ENCODE measurements around the gene ZSWIM2. TPM values are rescaled to one million over a fixed set of nuclear protein-coding genes. Genes with fewer than 3 reads are reported as not detected.
"Not testable (repeated sequence)": the region's sequence is repeated elsewhere in the genome, so short reads cannot be mapped to it uniquely, and the experiment has no call there.

The ZSWIM2 gene
- polyA plus RNA-seq: not detected
- long read RNA-seq, donor 1: 0 reads
- long read RNA-seq, donor 2: 0 reads
- long read RNA-seq, donor 3: 0 reads
- long read RNA-seq, donor 4: 0 reads
- long read RNA-seq, donor 5: 0 reads
- long read RNA-seq, donor 6: 0 reads
- long read RNA-seq, donor 7: 0 reads
- long read RNA-seq, donor 8: 0 reads
- long read RNA-seq, donor 9: 0 reads
- long read RNA-seq, donor 10: 0 reads
- long read RNA-seq, donor 11: 0 reads

GRCh38 chr2:186848873-186849578 is at the start of gene ZSWIM2:
ZSWIM2 (minus strand) TSS chr2:186849170; CDS start chr2:186849130, 40 bp downstream.
- peak within 1 kb of the TSS; percentile 41 for H3K4me3 ChIP-seq (ENCODE audit: low read length)
- H3K27me3 ChIP-seq (ENCODE audit: control insufficient read depth, insufficient read depth, low read length): peaks cover 7% of the 10 kb centered on the region
- H3K27ac ChIP-seq (ENCODE audit: low read length): no peak within 1 kb of the TSS
- no peaks in the 10 kb centered on the region for H3K36me3 ChIP-seq (ENCODE audit: control insufficient read depth, insufficient read depth, low read length)
- peak; percentile 19 to 40 for DNase-seq
- WGBS (ENCODE audit: insufficient coverage, low lambda C conversion rate): 6% methylated on average over 3 of the region's 39 CpGs
- no peaks in the 10 kb centered on the region for H3K9me3 ChIP-seq (ENCODE audit: control insufficient read depth, low read depth, low read length)
- H3K4me1 ChIP-seq (ENCODE audit: control insufficient read depth, insufficient read depth, low read length): no peaks in the 10 kb centered on the region

GRCh38 chr2:186896220-186896619 is 47.2 kb upstream of the ZSWIM2 start:
- H3K36me3 ChIP-seq (ENCODE audit: control insufficient read depth, insufficient read depth, low read length); H3K9me3 ChIP-seq (ENCODE audit: control insufficient read depth, low read depth, low read length); DNase-seq; H3K27ac ChIP-seq (ENCODE audit: low read length); H3K4me1 ChIP-seq (ENCODE audit: control insufficient read depth, insufficient read depth, low read length); H3K4me3 ChIP-seq (ENCODE audit: low read length); H3K27me3 ChIP-seq (ENCODE audit: control insufficient read depth, insufficient read depth, low read length): not testable (repeated sequence)
- WGBS (ENCODE audit: insufficient coverage, low lambda C conversion rate): 100% methylated on average over 1 of the region's 3 CpGs

DNA sequence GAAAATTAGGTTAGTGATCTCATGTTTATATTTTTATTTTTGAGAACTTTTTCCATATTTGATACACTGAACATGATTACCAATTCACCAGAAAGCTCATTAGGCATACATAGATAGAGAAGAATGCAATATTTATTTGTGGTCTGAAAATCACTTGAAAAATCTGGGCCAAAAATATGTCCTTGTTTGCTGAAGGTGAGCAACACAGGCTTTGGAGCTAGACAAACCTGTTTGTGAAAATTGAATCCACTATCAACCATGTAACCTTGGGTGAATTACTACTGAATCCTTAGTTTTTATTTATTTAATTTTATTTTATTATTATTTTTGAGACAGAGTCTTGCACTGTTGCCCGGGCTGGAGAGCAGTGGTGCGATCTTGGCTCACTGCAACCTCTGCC is 46.5 kb upstream of the ZSWIM2 start:
- Histone ChIP-seq H3K27ac (ENCODE audit: low read length) (no peak overlapping the region), H3K36me3 (ENCODE audit: control insufficient read depth, insufficient read depth, low read length) (no peaks in the 10 kb centered on the region), H3K4me1 (ENCODE audit: control insufficient read depth, insufficient read depth, low read length) (no peaks in the 10 kb centered on the region), H3K9me3 (ENCODE audit: control insufficient read depth, low read depth, low read length) (no peaks in the 10 kb centered on the region), H3K4me3 (ENCODE audit: low read length) (no peak overlapping the region), H3K27me3 (ENCODE audit: control insufficient read depth, insufficient read depth, low read length) (no peaks in the 10 kb centered on the region)
- WGBS (ENCODE audit: insufficient coverage, low lambda C conversion rate): no CpG with 5 or more reads among the region's 2 CpGs
- DNase-seq: no peak

- H3K9me3 ChIP-seq (ENCODE audit: control insufficient read depth, low read depth, low read length): no peaks in the 10 kb centered on the region
- H3K36me3 ChIP-seq (ENCODE audit: control insufficient read depth, insufficient read depth, low read length): no peaks in the 10 kb centered on the region
- H3K27me3 ChIP-seq (ENCODE audit: control insufficient read depth, insufficient read depth, low read length): no peaks in the 10 kb centered on the region
- H3K4me1 ChIP-seq (ENCODE audit: control insufficient read depth, insufficient read depth, low read length): no peaks in the 10 kb centered on the region
- WGBS (ENCODE audit: insufficient coverage, low lambda C conversion rate): no CpG with 5 or more reads among the region's 5 CpGs
- no peak overlapping the region for H3K27ac ChIP-seq (ENCODE audit: low read length)
- no peak overlapping the region for H3K4me3 ChIP-seq (ENCODE audit: low read length)
- no peak for DNase-seq
Observed at GRCh38 chr2:186894478-186894877, 45.5 kb upstream of the ZSWIM2 start.

DNA sequence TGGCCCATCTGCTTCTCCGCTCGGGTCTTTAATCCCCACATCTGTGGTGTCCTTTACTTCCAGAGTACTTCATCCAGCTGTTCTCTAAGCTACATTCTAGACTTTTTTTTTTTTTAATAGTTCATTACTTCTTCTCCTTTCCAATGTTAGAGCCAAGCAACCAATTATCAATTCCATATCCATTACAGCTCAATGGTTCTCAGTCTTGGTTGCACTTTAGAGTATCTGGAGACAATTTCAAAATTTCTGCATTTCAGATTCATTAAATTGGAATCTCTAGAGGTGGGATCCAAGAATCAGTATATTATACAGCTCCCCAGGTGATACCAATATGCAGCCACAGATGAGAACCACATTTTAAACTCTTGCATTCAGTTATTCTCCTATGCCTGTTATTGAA is 43.9 kb upstream of the ZSWIM2 start:
- Histone ChIP-seq H3K36me3 (ENCODE audit: control insufficient read depth, insufficient read depth, low read length) (no peaks in the 10 kb centered on the region), H3K4me3 (ENCODE audit: low read length) (no peak overlapping the region), H3K27ac (ENCODE audit: low read length) (no peak overlapping the region), H3K9me3 (ENCODE audit: control insufficient read depth, low read depth, low read length) (no peaks in the 10 kb centered on the region), H3K27me3 (ENCODE audit: control insufficient read depth, insufficient read depth, low read length) (no peaks in the 10 kb centered on the region), H3K4me1 (ENCODE audit: control insufficient read depth, insufficient read depth, low read length) (no peaks in the 10 kb centered on the region)
- WGBS (ENCODE audit: insufficient coverage, low lambda C conversion rate): no CpG with 5 or more reads among the region's 2 CpGs
- DNase-seq: no peak

- Histone ChIP-seq H3K27ac (ENCODE audit: low read length) (no peak overlapping the region), H3K4me3 (ENCODE audit: low read length) (no peak overlapping the region), H3K27me3 (ENCODE audit: control insufficient read depth, insufficient read depth, low read length) (no peaks in the 10 kb centered on the region), H3K4me1 (ENCODE audit: control insufficient read depth, insufficient read depth, low read length) (no peaks in the 10 kb centered on the region), H3K9me3 (ENCODE audit: control insufficient read depth, low read depth, low read length) (no peaks in the 10 kb centered on the region), H3K36me3 (ENCODE audit: control insufficient read depth, insufficient read depth, low read length) (no peaks in the 10 kb centered on the region)
- no CpG with 5 or more reads among the region's 1 CpG for WGBS (ENCODE audit: insufficient coverage, low lambda C conversion rate)
- no peak for DNase-seq
Observed at GRCh38 chr2:186891185-186891621, 42.2 kb upstream of the ZSWIM2 start.

- Histone ChIP-seq H3K36me3 (ENCODE audit: control insufficient read depth, insufficient read depth, low read length) (no peaks in the 10 kb centered on the region), H3K27me3 (ENCODE audit: control insufficient read depth, insufficient read depth, low read length) (no peaks in the 10 kb centered on the region), H3K27ac (ENCODE audit: low read length) (no peak overlapping the region), H3K4me1 (ENCODE audit: control insufficient read depth, insufficient read depth, low read length) (no peaks in the 10 kb centered on the region), H3K4me3 (ENCODE audit: low read length) (no peak overlapping the region), H3K9me3 (ENCODE audit: control insufficient read depth, low read depth, low read length) (no peaks in the 10 kb centered on the region)
- DNase-seq: no peak
- WGBS (ENCODE audit: insufficient coverage, low lambda C conversion rate): 67% methylated on average over 3 of the region's 7 CpGs
Observed at GRCh38 chr2:186889101-186889879, 40.3 kb upstream of the ZSWIM2 start.

- Histone ChIP-seq H3K4me1 (ENCODE audit: control insufficient read depth, insufficient read depth, low read length) (no peaks in the 10 kb centered on the region), H3K36me3 (ENCODE audit: control insufficient read depth, insufficient read depth, low read length) (no peaks in the 10 kb centered on the region), H3K4me3 (ENCODE audit: low read length) (no peak overlapping the region), H3K9me3 (ENCODE audit: control insufficient read depth, low read depth, low read length) (no peaks in the 10 kb centered on the region), H3K27ac (ENCODE audit: low read length) (no peak overlapping the region), H3K27me3 (ENCODE audit: control insufficient read depth, insufficient read depth, low read length) (no peaks in the 10 kb centered on the region)
- DNase-seq: no peak
- 86% methylated on average over 1 of the region's 7 CpGs for WGBS (ENCODE audit: insufficient coverage, low lambda C conversion rate)
Observed at GRCh38 chr2:186887107-186888090, 38.4 kb upstream of the ZSWIM2 start.

GRCh38 chr2:186884587-186884986 is 35.6 kb upstream of the ZSWIM2 start:
- WGBS (ENCODE audit: insufficient coverage, low lambda C conversion rate): no CpG with 5 or more reads among the region's 1 CpG
- no peaks in the 10 kb centered on the region for H3K9me3 ChIP-seq (ENCODE audit: control insufficient read depth, low read depth, low read length)
- DNase-seq: no peak
- no peaks in the 10 kb centered on the region for H3K36me3 ChIP-seq (ENCODE audit: control insufficient read depth, insufficient read depth, low read length)
- H3K27ac ChIP-seq (ENCODE audit: low read length): no peak overlapping the region
- no peaks in the 10 kb centered on the region for H3K27me3 ChIP-seq (ENCODE audit: control insufficient read depth, insufficient read depth, low read length)
- H3K4me3 ChIP-seq (ENCODE audit: low read length): no peak overlapping the region
- no peaks in the 10 kb centered on the region for H3K4me1 ChIP-seq (ENCODE audit: control insufficient read depth, insufficient read depth, low read length)

DNA sequence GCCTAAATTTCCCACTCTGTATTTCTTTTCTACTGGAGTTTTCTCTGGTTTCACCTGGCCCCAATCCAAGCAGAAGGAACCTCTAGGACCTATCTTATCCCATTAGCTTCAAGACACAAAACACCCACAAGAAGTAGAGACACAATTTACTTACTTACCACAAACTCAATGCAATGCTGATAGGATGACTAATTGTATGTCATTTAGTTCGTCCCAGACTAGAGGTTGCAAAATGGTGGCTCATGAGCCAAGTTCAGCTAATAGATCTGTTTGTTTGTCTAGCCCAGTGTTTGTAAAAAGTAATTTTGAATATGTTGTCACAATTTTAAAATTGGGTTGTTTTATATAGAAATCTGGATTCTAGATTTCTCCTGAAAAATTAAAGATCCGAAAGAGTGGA is 34.7 kb upstream of the ZSWIM2 start:
- H3K27me3 ChIP-seq (ENCODE audit: control insufficient read depth, insufficient read depth, low read length): no peaks in the 10 kb centered on the region
- no peak for DNase-seq
- H3K4me1 ChIP-seq (ENCODE audit: control insufficient read depth, insufficient read depth, low read length): no peaks in the 10 kb centered on the region
- H3K4me3 ChIP-seq (ENCODE audit: low read length): no peak overlapping the region
- no peaks in the 10 kb centered on the region for H3K36me3 ChIP-seq (ENCODE audit: control insufficient read depth, insufficient read depth, low read length)
- H3K27ac ChIP-seq (ENCODE audit: low read length): no peak overlapping the region
- H3K9me3 ChIP-seq (ENCODE audit: control insufficient read depth, low read depth, low read length): no peaks in the 10 kb centered on the region
- WGBS (ENCODE audit: insufficient coverage, low lambda C conversion rate): 86% methylated on average over 1 of the region's 2 CpGs
